HG03025 (cell line): ENCODE results near the gene TMEM89.

ENCODE experiments used
- ATAC-seq: cut with Tn5 transposase; IDR thresholded peaks from one replicate; pipeline ENCODE4 v1.9.1; 2021; ENCODE audit warnings: mild to moderate bottlenecking, moderate library complexity; ENCODE audit not compliant: unreplicated experiment, low FRiP score

Gene TMEM89

GRCh38 chr3:48644898-48645760 lies 23.6 kb upstream of the TMEM89 start:
- ATAC-seq, result no peak

DNA sequence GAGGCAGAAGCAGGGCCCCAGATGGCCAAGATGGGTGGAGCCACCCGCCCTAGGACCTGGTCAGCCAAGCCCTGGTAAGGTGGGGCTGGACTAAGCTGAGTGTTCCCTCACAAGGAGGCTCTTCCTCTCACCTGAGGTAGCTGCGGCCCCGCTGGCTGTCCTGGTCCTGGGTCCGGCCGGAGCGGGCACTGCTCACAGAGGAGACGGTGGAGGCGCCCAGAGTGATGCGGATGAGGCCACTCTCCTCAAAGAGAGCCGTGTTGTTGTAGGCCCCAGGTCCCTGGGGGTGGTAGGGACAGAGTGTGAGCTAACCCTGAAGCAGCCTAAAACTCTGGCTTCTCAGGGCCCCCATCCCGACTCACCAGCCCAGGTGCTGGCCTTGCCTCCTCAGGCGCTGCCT lies 21.0 kb upstream of the TMEM89 start:
- ATAC-seq, result no peak

DNA sequence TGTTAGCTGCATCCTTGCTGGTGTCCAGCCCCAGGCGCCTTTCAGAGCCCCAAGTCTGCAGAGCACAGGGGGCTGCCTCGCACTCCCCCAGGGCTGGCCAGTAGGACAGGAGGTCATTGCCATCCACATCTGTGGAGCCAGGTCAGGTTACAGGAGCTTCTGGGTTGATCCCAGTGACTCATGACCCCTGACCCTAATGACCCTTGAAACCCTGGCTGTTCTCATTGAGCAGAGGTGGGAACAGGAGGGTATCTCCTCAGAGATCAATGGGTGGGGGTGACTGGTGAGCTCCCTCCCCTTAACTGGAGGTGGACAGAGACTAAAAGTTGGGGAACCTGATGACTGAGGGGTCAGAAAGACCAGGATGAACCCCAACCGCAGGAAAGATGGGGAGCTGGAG lies 19.8 kb upstream of the TMEM89 start:
- ATAC-seq, result no peak

DNA sequence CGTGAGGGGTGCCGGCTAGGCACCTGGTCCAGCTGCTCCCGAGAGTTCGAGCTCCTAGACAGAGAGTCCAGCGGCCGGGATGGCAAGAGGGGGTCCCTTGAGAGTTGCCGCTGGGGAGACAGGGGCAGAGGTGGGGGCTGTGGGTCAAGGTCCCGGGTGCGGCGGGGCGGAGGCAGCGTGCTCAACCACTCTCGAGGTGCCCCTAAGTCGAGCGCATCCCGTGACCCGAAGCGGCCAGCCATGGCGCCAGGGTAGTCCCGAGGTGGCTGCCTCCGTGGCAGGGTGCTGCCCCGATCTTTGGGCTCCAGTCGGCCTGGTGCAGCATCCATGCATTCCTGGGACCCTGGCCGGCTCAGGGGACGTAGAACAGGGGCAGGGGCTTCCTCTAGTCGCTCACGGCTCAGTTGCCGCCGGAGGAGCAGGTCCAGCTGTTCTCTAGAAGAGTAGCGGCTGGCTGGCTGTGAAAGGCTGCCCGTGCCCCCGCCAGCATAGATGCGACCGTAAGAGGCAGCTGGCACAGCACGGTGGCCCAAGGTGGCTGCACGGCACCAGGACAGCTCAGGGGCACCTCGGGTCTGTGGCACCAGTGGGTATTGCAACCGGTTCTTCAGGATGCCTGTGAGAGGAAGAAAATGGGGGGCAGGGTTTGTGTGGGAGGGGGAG lies 18.5 kb upstream of the TMEM89 start:
- ATAC-seq, result no peak

- no peak for ATAC-seq
Observed at GRCh38 chr3:48637305-48637704, 15.7 kb upstream of the TMEM89 start.

GRCh38 chr3:48636149-48636655 lies 14.6 kb upstream of the TMEM89 start:
- no peak for ATAC-seq

DNA sequence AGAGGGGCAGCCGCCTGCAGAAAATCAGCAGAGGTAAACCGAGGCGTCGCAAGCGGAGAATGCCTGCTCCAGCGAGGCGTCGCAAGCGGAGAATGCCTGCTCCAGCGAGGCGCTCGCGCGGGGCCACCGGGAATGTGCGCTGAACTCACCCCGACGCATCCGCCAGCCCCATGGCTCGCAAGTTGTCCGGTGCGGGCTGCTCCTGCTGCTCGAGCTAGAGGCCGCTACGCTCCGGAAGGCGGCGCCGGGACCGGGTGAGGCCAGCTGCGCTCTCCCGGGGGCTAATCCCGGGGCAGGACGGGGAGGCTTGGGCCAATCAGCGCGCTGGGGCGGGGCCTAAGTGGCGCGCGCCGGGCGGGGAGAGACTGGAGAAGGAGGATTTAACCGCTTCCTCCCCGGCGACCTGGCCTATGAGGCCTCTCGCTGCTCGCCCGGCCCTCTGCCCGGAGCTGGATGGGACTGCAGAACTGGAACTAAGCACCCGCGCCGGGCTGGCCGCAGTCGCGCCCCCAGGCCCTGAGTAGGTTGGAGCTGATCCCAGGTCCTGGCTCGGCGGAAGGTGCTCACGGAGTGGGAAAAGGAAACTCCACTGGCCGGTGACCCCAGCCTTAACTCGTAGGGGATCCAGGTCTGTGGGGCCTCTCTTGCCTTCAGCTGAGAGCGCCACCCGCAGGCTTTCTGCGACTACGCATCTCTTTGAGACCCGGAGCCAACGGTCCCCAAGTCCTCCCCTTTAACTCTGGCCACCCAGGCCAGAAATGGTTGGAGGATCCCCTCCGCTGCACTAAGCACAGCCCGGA lies 13.9 kb upstream of the TMEM89 start, which contains the start of gene SLC26A6:
Gene SLC26A6 (minus strand): TSS at position 240 of the 800 bp plus-strand sequence. CDS start 68 bp downstream, at position 172.
- peak; percentile 86 for ATAC-seq

GRCh38 chr3:48634661-48635221 lies 13.2 kb upstream of the TMEM89 start:
- ATAC-seq, result peak; percentile 23

DNA sequence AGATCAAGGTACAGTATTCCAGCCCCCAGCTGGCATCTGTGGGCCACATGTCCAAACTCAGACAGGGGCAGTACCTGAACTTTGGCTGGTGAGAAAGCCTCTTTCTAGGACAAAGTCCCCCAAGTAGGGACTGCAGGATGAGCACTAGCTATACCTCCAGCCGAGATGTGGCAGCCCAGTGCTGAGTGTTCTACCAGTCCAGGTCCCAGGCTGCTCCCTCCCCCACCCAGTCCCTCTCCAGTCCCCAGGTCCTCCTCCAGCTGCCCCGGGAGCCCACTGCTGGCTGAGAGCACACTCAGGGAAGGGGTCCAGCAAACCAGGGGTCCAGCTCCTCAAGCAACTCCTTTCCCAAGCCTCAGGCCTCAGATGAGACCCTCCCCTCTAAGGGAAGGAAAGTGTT lies 12.2 kb upstream of the TMEM89 start:
- no peak for ATAC-seq

- ATAC-seq, result no peak
Observed at GRCh38 chr3:48633256-48633655, 11.7 kb upstream of the TMEM89 start.

DNA sequence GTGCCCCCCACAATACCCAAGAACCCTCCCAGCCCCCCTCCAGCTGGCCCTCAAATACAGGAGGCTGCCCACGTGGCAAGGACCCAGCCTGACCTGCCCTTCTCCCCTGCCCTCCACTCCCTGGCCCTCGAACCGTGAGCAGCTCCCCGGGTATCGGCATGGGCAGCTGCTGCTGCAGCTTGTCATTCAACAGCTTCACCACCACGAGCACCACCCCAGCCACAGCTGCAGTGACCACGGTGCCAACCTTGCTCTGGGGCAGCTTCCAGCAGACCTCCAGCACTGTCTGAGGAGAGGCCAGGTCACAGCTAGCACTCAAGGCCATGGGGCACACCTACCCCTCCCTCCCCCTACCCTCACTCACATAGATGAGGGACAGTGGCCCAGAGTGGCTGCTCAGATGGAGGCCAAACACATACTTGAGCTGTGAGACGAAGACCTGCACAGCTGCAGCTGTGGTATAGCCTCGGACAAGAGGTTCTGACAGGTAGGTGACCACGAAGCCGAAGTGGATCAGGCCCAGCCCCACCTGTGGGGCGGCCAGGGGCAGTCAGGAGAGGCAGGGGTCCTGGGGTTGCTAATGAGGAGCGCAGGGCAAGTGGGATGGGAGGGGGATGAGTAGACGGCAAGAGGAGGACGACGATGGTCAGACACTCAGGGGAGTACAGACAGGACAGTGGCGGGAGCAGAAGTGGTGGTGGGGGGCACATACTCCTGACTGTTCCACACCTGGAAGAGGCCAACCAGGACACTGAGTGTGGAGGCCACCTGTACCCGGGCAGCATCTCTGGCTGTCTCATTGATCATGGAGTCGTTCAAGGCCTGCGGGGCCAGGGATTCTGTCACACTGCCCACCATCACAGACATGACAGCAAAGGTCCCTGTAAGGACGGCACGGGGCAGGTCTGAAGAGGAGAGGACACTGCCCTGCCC lies 10.2 kb upstream of the TMEM89 start:
- no peak for ATAC-seq

DNA sequence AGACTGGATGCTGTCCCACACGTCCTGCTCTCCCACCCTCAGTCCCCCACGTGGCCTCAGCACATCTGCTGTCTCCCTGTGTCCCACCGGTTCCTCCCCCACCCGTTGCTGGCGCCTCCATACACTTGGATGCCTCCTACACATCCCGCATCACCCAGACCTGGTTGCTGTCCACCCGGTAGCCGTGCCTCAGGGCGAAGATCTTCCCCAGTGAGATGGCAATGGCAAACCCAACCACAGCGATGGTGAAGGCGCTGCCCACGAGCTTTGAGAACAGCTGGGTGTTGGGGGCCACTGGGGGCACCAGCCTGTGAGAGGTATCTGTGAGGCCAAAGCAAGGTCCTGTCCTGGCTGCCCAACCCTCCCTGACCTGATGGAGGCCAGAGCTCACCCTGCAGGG lies 9.3 kb upstream of the TMEM89 start:
- no peak for ATAC-seq

- ATAC-seq, result no peak
Observed at GRCh38 chr3:48630407-48630806, 8.8 kb upstream of the TMEM89 start.

GRCh38 chr3:48629894-48630293 lies 8.3 kb upstream of the TMEM89 start:
- no peak for ATAC-seq

DNA sequence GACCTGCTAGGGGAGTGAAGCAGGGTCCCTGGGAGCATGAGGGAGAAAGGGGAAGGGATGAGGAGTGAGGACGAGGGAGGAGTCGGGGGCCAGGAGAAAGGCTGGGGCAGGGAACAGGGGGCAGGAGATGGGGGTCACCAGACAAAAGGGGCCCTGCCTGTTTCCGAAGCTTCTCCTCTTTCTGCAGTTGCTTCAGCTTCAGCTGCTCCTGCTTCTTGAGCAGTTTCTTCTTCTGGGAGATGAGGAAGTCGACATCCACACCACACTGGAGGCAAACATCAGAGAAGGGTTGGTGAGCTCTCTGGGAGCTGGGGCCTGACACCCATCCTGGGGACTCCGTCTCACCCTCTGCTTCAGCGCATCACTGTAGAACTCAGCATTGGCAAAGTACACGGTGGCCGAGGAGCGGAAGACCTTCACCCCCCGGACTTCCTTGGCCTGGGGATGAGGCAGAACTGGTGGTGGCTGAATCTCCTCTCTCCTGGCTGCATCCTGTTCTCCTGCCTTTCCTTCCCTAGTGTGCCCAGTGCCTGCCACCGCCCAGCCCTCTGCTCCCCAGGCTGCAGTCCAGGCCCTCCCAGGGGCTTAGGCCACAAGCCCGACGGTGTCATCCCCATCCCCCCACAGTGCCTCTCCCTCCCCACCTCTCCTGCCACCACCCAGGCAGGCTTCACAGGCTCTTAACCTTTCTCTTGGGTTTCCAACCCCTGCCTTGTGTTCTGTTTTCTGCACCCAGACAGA lies 6.9 kb upstream of the TMEM89 start:
- ATAC-seq, result no peak

GRCh38 chr3:48625600-48625999 lies 4.0 kb upstream of the TMEM89 start:
- no peak for ATAC-seq

GRCh38 chr3:48624767-48625166 lies 3.2 kb upstream of the TMEM89 start:
- ATAC-seq, result no peak

DNA sequence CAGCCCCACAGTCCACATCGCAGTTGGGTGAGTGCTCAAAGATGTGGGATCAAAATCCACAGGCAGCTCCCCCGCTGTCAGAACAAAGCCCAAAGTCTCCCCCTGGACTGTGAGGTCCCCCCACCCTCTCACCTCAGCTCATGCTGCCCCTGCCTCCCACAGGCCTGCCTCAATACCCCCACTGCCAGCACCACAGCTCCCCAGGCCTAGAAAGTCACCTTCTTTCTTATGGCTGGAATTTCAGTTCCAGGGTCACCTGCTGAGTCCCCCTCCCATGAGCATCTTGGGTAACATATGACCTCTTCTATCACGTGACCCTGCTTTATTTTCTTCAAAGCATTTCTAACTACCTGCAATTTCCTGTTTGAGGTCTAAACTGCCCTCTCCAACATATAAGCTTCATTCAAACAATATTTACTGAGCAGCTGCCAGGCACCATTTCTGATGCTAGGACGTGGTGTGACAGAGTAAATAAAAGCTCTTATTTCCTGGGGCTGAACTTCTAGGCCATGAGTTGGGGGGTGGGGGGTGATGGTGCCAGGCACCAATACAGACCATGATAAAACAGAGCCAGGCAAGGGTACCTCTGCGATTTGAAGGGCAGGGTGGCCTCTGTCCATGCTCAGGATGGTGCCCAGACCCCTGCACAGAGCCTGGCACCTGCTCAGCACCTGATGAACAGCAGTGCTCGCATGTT lies 2.4 kb upstream of the TMEM89 start:
- ATAC-seq, result no peak
